Measurements from ENCODE around the gene NPEPL1. TPM values are rescaled to one million over a fixed set of nuclear protein-coding genes. Genes with fewer than 3 reads are reported as not detected.
"Not testable (repeated sequence)": the region's sequence is repeated elsewhere in the genome, so short reads cannot be mapped to it uniquely, and the experiment has no call there.

Gene NPEPL1
- total RNA-seq, 1 experiment from 2014 or later = 23.4 TPM

DNA sequence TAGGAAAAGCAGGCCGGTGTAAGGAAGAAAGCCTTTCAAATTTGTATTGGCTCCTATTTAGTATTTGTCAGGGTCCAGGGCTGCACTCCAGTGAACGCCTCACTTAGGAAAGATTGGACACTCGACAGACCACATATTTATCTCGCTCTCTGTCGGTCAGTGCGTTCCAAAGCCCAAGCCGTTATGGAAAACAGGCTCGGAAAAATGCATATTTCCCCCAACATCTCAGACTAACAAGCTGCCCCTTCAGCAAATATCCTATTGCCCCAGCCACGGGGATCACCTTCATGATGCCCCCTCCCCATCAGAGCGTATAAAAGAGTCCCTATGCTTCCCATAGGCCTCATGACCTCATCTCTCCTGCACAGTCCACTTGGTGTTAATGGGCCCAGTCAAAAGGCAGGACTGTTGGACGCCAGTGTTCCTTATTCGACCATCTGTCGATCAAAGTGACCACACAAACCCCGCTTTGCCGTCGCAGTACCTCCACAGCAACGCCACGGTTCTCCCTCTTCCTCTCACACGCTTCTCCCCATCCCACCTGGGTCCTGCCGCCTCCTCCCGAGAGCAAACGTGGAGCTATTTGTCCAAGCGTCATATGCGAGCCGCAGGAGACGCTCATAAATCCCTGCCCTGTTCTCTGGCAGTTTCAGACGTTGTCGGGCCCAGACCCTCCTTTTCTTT is 63.3 kb downstream of the NPEPL1 start:
- TF ChIP-seq, protein P1, sequence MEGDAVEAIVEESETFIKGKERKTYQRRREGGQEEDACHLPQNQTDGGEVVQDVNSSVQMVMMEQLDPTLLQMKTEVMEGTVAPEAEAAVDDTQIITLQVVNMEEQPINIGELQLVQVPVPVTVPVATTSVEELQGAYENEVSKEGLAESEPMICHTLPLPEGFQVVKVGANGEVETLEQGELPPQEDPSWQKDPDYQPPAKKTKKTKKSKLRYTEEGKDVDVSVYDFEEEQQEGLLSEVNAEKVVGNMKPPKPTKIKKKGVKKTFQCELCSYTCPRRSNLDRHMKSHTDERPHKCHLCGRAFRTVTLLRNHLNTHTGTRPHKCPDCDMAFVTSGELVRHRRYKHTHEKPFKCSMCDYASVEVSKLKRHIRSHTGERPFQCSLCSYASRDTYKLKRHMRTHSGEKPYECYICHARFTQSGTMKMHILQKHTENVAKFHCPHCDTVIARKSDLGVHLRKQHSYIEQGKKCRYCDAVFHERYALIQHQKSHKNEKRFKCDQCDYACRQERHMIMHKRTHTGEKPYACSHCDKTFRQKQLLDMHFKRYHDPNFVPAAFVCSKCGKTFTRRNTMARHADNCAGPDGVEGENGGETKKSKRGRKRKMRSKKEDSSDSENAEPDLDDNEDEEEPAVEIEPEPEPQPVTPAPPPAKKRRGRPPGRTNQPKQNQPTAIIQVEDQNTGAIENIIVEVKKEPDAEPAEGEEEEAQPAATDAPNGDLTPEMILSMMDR (IDR thresholded peaks at IDR 0.05; ENCODE audit: unreplicated experiment) = no peak
- H3K36me3 Mint-ChIP-seq (ENCODE audit: insufficient read depth, unreplicated experiment) = no peaks in the 10 kb centered on the region
- H3K4me1 Mint-ChIP-seq (ENCODE audit: insufficient read depth, unreplicated experiment) = no peaks in the 10 kb centered on the region
- no peaks in the 10 kb centered on the region for H3K9me3 Mint-ChIP-seq (ENCODE audit: unreplicated experiment)
- no peak overlapping the region for H3K27ac Mint-ChIP-seq (ENCODE audit: low read depth, unreplicated experiment)
- ChIA-PET CTCF (no interaction called here), POLR2A (no interaction called here)
- H3K27me3 Mint-ChIP-seq (ENCODE audit: insufficient read depth, unreplicated experiment) = peaks cover 87% of the 10 kb centered on the region
- intact Hi-C loops (cut with micrococcal nuclease) = no loop called here
- no peak overlapping the region for H3K4me3 Mint-ChIP-seq (ENCODE audit: unreplicated experiment)
- no TSS peak for BruUV-seq (replicated peaks)
- DNase-seq (ENCODE audit: unreplicated experiment) = no peak

DNA sequence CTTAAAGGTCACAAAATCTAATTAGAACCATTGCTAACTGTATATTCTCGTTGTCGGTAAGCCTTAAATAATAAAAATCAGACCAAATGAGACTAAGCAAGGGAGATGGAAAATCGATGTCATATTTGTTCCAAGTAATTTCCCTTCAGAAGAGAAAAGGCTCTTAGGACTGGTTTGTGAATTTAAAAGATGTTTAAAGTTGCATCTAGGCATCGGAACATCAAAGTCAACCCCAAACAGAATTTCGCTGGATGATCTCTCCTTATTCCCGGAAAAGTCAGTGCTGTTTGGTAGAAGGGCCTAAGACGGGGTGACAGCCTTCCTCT is 63.8 kb downstream of the NPEPL1 start:
- no peak for DNase-seq (ENCODE audit: unreplicated experiment)
- POLR2A ChIA-PET = no interaction called here
- Mint-ChIP-seq H3K27me3 (ENCODE audit: insufficient read depth, unreplicated experiment) (peaks cover 87% of the 10 kb centered on the region), H3K4me3 (ENCODE audit: unreplicated experiment) (no peak overlapping the region), H3K9me3 (ENCODE audit: unreplicated experiment) (no peaks in the 10 kb centered on the region), H3K36me3 (ENCODE audit: insufficient read depth, unreplicated experiment) (no peaks in the 10 kb centered on the region), H3K4me1 (ENCODE audit: insufficient read depth, unreplicated experiment) (no peaks in the 10 kb centered on the region), H3K27ac (ENCODE audit: low read depth, unreplicated experiment) (no peak overlapping the region)
- no TSS peak for BruUV-seq (replicated peaks)
- TF ChIP-seq, protein P1 (IDR thresholded peaks at IDR 0.05; ENCODE audit: unreplicated experiment) = no peak
- intact Hi-C loops (cut with micrococcal nuclease) = no loop called here
- CTCF ChIA-PET = no interaction called here

DNA sequence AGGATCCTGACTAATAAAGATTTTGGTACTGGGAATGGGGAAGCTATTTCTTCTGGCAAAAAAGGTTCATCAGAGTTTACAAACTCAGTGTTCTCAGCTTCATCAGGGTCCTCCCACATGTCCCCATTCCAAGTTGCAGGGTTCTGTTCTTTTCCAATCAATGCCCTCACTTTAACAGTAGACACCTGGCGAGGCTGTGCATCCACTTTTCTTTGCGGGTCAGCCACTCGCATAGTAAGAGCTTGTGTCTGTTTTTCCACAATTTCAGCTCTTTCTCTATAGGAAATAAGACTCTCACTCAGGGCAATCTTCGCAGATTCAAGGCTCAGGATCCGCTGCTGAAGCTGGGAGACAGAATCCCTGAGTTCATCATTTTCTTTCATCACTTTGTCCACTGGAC is 65.0 kb downstream of the NPEPL1 start:
- H3K4me3 Mint-ChIP-seq (ENCODE audit: unreplicated experiment); intact Hi-C loops (cut with micrococcal nuclease); H3K36me3 Mint-ChIP-seq (ENCODE audit: insufficient read depth, unreplicated experiment); DNase-seq (ENCODE audit: unreplicated experiment); H3K4me1 Mint-ChIP-seq (ENCODE audit: insufficient read depth, unreplicated experiment); H3K9me3 Mint-ChIP-seq (ENCODE audit: unreplicated experiment); POLR2A ChIA-PET; BruUV-seq (replicated peaks); H3K27ac Mint-ChIP-seq (ENCODE audit: low read depth, unreplicated experiment): not testable (repeated sequence)
- CTCF ChIA-PET = interaction anchor here (0.6 kb wide), 1 partner anchor 948 kb away, joined by 4 read pairs; no protein-coding TSS in a partner anchor
- peaks cover 89% of the 10 kb centered on the region for H3K27me3 Mint-ChIP-seq (ENCODE audit: insufficient read depth, unreplicated experiment)

DNA sequence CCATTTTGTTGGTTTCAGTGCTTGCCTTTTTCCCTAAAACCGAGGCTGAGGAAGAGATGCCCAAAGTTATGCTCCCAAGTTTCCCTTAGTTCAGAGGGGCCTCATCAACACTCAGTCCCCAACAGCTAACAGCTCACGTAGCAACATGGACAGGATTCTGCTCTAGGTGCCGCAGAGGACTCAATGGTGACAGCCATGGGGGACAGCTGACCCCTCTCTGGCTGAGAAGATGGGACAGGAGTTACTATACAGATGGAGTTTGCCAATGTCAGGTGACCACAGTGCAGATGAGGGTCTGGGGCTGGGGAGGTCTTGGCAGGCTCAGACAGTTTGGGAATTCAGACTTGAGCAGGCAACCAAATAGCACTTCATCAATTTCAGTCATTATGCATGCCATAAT is 67.3 kb downstream of the NPEPL1 start:
- H3K27me3 Mint-ChIP-seq (ENCODE audit: insufficient read depth, unreplicated experiment) = peaks cover 96% of the 10 kb centered on the region
- CTCF ChIA-PET = interaction anchor here (1.5 kb wide), 1 partner anchor 11 kb away, joined by 3 read pairs; no protein-coding TSS in a partner anchor
- intact Hi-C loops (cut with micrococcal nuclease) = no loop called here

More for the DNA sequence above, 67.3 kb downstream of the NPEPL1 start:
- H3K4me3 Mint-ChIP-seq (ENCODE audit: unreplicated experiment) = no peak overlapping the region
- no TSS peak for BruUV-seq (replicated peaks)
- no peaks in the 10 kb centered on the region for H3K36me3 Mint-ChIP-seq (ENCODE audit: insufficient read depth, unreplicated experiment)
- no peak for DNase-seq (ENCODE audit: unreplicated experiment)
- no peaks in the 10 kb centered on the region for H3K4me1 Mint-ChIP-seq (ENCODE audit: insufficient read depth, unreplicated experiment)
- no peak overlapping the region for H3K27ac Mint-ChIP-seq (ENCODE audit: low read depth, unreplicated experiment)
- POLR2A ChIA-PET = no interaction called here
- no peaks in the 10 kb centered on the region for H3K9me3 Mint-ChIP-seq (ENCODE audit: unreplicated experiment)
- TF ChIP-seq, protein P1 (IDR thresholded peaks at IDR 0.05; ENCODE audit: unreplicated experiment) = no peak

All from MCF 10A (cell line).